Stomach (tissue), 9 donors: ENCODE measurements around the gene CYTH1. TPM values are rescaled to one million over a fixed set of nuclear protein-coding genes. Genes with fewer than 3 reads are reported as not detected.

Source experiments
- DNase-seq, 2 donors: peaks; one replicate each; pipeline versions ENCODE4 v3.0.0 to v3.0.0-alpha.2; 2013 to 2019
- H3K27ac ChIP-seq, 5 donors: fragments of 200-600 bp in 4 of 5; sonication (generic) in 4 of 5; one replicate each; pipeline ENCODE4 v1.5.1; 2013 to 2019; ENCODE audit warnings: mild to moderate bottlenecking in 1 of 5, moderate library complexity in 1 of 5
- H3K27me3 ChIP-seq, 3 donors: fragments of 200-600 bp; sonication (generic); one replicate each; pipeline ENCODE4 v1.5.1; 2017 to 2019; ENCODE audit warnings: mixed run types in 1 of 3
- H3K36me3 ChIP-seq, 4 donors: fragments of 200-600 bp; sonication (generic); 1 replicate in 3 of 4; 2 replicates in 1 of 4; pipeline ENCODE4 v1.5.1; 2016 to 2019
- H3K4me1 ChIP-seq, 4 donors: fragments of 200-600 bp; sonication (generic); one replicate each; pipeline ENCODE4 v1.5.1; 2016 to 2019
- H3K4me3 ChIP-seq, 4 donors: fragments of 200-600 bp; sonication (generic) in 3 of 4; one replicate each; pipeline ENCODE4 v1.5.1; 2016 to 2019; ENCODE audit warnings: mild to moderate bottlenecking in 1 of 4
- H3K9me3 ChIP-seq, 4 donors: fragments of 200-600 bp; sonication (generic); one replicate each; pipeline ENCODE4 v1.5.1; 2016 to 2019
- CTCF ChIP-seq, 7 experiments: fragments of 450-650 bp in 4 of 7; fragments of 200-600 bp in 3 of 7; sonication (generic) in 3 of 7; IDR thresholded peaks; one replicate each; pipeline ENCODE4 v1.5.1; 2016 to 2019; ENCODE audit warnings: antibody characterized with exemption in 7 of 7, control low read depth in 2 of 7, mild to moderate bottlenecking in 1 of 7
- EP300 ChIP-seq: sonication (generic); formaldehyde crosslinking; IDR thresholded peaks from one replicate; pipeline ENCODE4 v1.6.1; 2017; ENCODE audit warnings: antibody characterized with exemption
- POLR2A ChIP-seq, 4 donors: fragments of 450-650 bp; IDR thresholded peaks; one replicate each; pipeline ENCODE4 v1.6.1; 2016; ENCODE audit warnings: antibody characterized with exemption in 4 of 4, control low read depth in 2 of 4, mild to moderate bottlenecking in 1 of 4, moderate library complexity in 1 of 4
- POLR2AphosphoS5 ChIP-seq, 3 donors: sonication (generic); formaldehyde crosslinking; IDR thresholded peaks; one replicate each; pipeline ENCODE4 v1.6.1; 2016; ENCODE audit warnings: antibody characterized with exemption in 3 of 3
- WGBS, 5 donors: extraction: QIAGEN DNeasy Blood & Tissue Kit in 3 of 5; methylation state at CpG; one replicate each; pipeline versions ENCODE4 v1.1.5 to v1.1.7; 2013 to 2018; 5-methylcytosine and 5-hydroxymethylcytosine counted together
- intact Hi-C: fragments of 100-400 bp; cut with DNase I; formaldehyde crosslinking; loops from one replicate; pipeline ENCODE4 v1.15.1; 2023; ENCODE audit warnings: low total_unique reads
- polyA plus RNA-seq, 3 donors: library from polyadenylated mRNA; stranded (reverse); fragments of 200-250 nt; gene quantifications; one replicate each; pipeline ENCODE4 v1.2.3, GENCODE V29; 2013
- total RNA-seq, 5 donors: library from RNA; depleted of rRNA; stranded (reverse); fragments of >200 nt; gene quantifications; one replicate each; pipeline versions ENCODE4 v1.1.0 to v1.2.3, GENCODE V29; 2014 to 2016
- donor health status: healthy with polysubstance abuse.
- donor health status: Bipolar disorder and iron deficiency.
- donor health status: healthy.

Gene CYTH1
- total and polyA plus RNA-seq, 8 donors = 29.6 to 137 (median 55.9) TPM

GRCh38 chr17:78655251-78655940 is 126.7 kb downstream of the CYTH1 start:
- Histone ChIP-seq H3K36me3 (no peaks in the 10 kb centered on the region), H3K4me3 (no peak overlapping the region), H3K27ac (no peak overlapping the region), H3K4me1 (no peaks in the 10 kb centered on the region), H3K9me3 (no peaks in the 10 kb centered on the region), H3K27me3 (peaks cover 0 to under 1% (median 0%) of the 10 kb centered on the region in 3 donors)
- no peak for TF ChIP-seq POLR2AphosphoS5 (IDR thresholded peaks at IDR 0.05)
- TF ChIP-seq POLR2A (IDR thresholded peaks at IDR 0.05) = no peak
- no peak for TF ChIP-seq CTCF (IDR thresholded peaks at IDR 0.05)
- TF ChIP-seq EP300 = no peak
- intact Hi-C loops = no loop called here
- DNase-seq = no peak
- whole genome bisulfite sequencing, 5 donors = 83 to 92% (median 85%) methylated on average over 7 to 9 of the region's 9 CpGs

GRCh38 chr17:78654325-78654724 is 127.7 kb downstream of the CYTH1 start:
- WGBS, 5 donors = 82 to 86% (median 83%) methylated on average over 2 of the region's 2 CpGs
- Histone ChIP-seq H3K9me3 (no peaks in the 10 kb centered on the region), H3K4me3 (no peak overlapping the region), H3K27ac (no peak overlapping the region), H3K27me3 (peaks cover 0 to 8% (median 0%) of the 10 kb centered on the region in 3 donors), H3K36me3 (no peaks in the 10 kb centered on the region), H3K4me1 (no peaks in the 10 kb centered on the region)
- DNase-seq = no peak
- no peak for TF ChIP-seq POLR2AphosphoS5 (IDR thresholded peaks at IDR 0.05)
- no peak for TF ChIP-seq EP300
- TF ChIP-seq CTCF (IDR thresholded peaks at IDR 0.05) = no peak
- TF ChIP-seq POLR2A (IDR thresholded peaks at IDR 0.05) = no peak
- intact Hi-C loops = no loop called here

- no peak for DNase-seq
Measured at GRCh38 chr17:78653382-78653781, 128.7 kb downstream of the CYTH1 start.

GRCh38 chr17:78652913-78653312 is 129.2 kb downstream of the CYTH1 start:
- H3K4me1 ChIP-seq = no peaks in the 10 kb centered on the region
- 78 to 89% (median 82%) methylated on average over 11 of the region's 11 CpGs for WGBS, 5 donors
- peaks cover 0 to 8% (median 3%) of the 10 kb centered on the region in 3 donors for H3K27me3 ChIP-seq
- peaks cover 0 to 12% (median 5%) of the 10 kb centered on the region in 4 donors for H3K9me3 ChIP-seq
- intact Hi-C loops = no loop called here
- TF ChIP-seq POLR2A (IDR thresholded peaks at IDR 0.05) (no peak), EP300 (no peak), POLR2AphosphoS5 (IDR thresholded peaks at IDR 0.05) (no peak), CTCF (IDR thresholded peaks at IDR 0.05) (no peak)
- no peaks in the 10 kb centered on the region for H3K36me3 ChIP-seq
- no peak overlapping the region for H3K27ac ChIP-seq
- no peak for DNase-seq
- H3K4me3 ChIP-seq = no peak overlapping the region

More at GRCh38 chr17:78653382-78653781, 128.7 kb downstream of the CYTH1 start:
- Histone ChIP-seq H3K4me1 (no peaks in the 10 kb centered on the region), H3K36me3 (no peaks in the 10 kb centered on the region), H3K27ac (no peak overlapping the region), H3K4me3 (no peak overlapping the region), H3K9me3 (peaks cover 0 to 7% (median 3%) of the 10 kb centered on the region in 4 donors), H3K27me3 (peaks cover 0 to 8% (median 0%) of the 10 kb centered on the region in 3 donors)
- TF ChIP-seq CTCF (IDR thresholded peaks at IDR 0.05) (no peak), POLR2AphosphoS5 (IDR thresholded peaks at IDR 0.05) (no peak), POLR2A (IDR thresholded peaks at IDR 0.05) (no peak), EP300 (no peak)
- WGBS, 5 donors = 40 to 62% (median 46%) methylated on average over 5 of the region's 5 CpGs
- intact Hi-C loops = no loop called here
